ES-I3 (cell line): Measurements from ENCODE around the gene BTN3A1.
A peak's percentile ranks its signal among the peaks of the same experiment; 100 is the strongest.
"Not testable (repeated sequence)": the region's sequence is repeated elsewhere in the genome, so short reads cannot be mapped to it uniquely, and the experiment has no call there.

Experiments
- H3K36me3 ChIP-seq: 2 replicates; pipeline ENCODE4 v1.6.1; 2013; ENCODE audit warnings: mild to moderate bottlenecking, low read length, control low read depth, moderate library complexity; ENCODE audit not compliant: insufficient read depth
- H3K4me1 ChIP-seq: 2 replicates; pipeline ENCODE4 v1.6.1; 2013; ENCODE audit warnings: mild to moderate bottlenecking, control low read depth, low read length; ENCODE audit not compliant: insufficient read depth
- H3K9ac ChIP-seq: 2 replicates; pipeline ENCODE4 v1.6.1; 2013; ENCODE audit warnings: low read depth, mild to moderate bottlenecking, low read length, moderate library complexity
- H3K9me3 ChIP-seq: 2 replicates; pipeline ENCODE4 v1.6.1; 2013; ENCODE audit warnings: mild to moderate bottlenecking, low read length, moderate library complexity; ENCODE audit not compliant: control insufficient read depth, insufficient read depth

Gene BTN3A1

GRCh38 chr6:26457264-26457805 is 55.3 kb downstream of the BTN3A1 start:
- H3K36me3 ChIP-seq, result no peaks in the 10 kb centered on the region
- peak overlapping the region; percentile 97 for H3K9ac ChIP-seq
- H3K9me3 ChIP-seq, result no peaks in the 10 kb centered on the region
- no peaks in the 10 kb centered on the region for H3K4me1 ChIP-seq

DNA sequence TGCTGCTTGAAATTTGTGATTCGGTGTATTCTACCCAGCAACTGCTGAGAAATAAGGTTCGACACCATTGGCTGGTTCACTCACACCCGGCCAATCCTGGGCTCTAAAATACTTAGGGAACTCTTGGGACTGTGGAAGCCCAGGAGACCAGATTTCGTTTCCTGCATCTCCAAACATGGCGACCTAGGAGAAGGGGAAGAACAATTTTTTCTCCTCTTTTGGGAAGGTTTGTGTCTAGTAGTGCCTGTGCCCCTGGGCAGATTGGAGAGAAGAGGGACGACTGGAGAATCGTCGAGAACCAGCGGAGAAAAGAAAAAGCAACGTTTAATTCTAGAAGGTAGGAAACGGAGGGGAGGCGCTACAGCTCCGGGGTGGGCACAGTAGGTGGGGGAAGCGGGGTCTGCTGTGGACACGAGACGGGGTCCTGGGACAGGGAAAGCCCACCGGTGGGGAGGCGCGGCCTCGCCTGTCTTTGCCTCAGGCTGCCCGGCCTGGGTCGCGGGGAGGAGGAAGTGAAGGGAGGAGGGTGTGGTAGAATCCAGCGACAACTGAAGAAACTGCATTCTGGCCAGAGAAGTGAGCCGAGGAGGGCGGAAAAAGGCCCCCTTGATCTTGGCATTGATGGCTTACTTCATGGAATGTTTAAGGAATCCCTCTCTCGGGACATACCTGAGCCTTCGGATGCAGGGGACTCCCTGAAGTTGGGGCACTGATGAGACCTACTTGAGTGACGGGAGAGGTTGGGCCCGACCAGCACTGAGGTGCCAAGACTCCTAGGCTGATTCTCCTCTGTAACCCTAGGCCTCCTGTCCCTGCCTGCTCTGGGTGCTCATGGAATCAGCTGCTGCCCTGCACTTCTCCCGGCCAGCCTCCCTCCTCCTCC is 56.0 kb downstream of the BTN3A1 start, which contains the start of gene BTN2A1:
Gene BTN2A1, plus strand, starts transcription at position 150 of the 883 bp plus-strand sequence. Its CDS starts 682 bp downstream, at position 832.
- no peaks in the 10 kb centered on the region for H3K4me1 ChIP-seq
- H3K9me3 ChIP-seq, result no peaks in the 10 kb centered on the region
- H3K36me3 ChIP-seq, result no peaks in the 10 kb centered on the region

GRCh38 chr6:26459023-26459810 is 57.1 kb downstream of the BTN3A1 start:
- no peak overlapping the region for H3K9ac ChIP-seq
- no peaks in the 10 kb centered on the region for H3K4me1 ChIP-seq
- peaks cover 2% of the 10 kb centered on the region; the same call in 1 of the 2 replicates for H3K36me3 ChIP-seq
- H3K9me3 ChIP-seq, result no peaks in the 10 kb centered on the region

More for the DNA sequence above, 56.0 kb downstream of the BTN3A1 start, which contains the start of gene BTN2A1:
- H3K9ac ChIP-seq, result peak within 1 kb of the TSS; percentile 97

- H3K4me1 ChIP-seq, H3K9me3 ChIP-seq, H3K9ac ChIP-seq: not testable (repeated sequence)
- peaks cover 17% of the 10 kb centered on the region; the same call in 1 of the 2 replicates for H3K36me3 ChIP-seq
Measured at GRCh38 chr6:26461353-26461752, 59.3 kb downstream of the BTN3A1 start.

DNA sequence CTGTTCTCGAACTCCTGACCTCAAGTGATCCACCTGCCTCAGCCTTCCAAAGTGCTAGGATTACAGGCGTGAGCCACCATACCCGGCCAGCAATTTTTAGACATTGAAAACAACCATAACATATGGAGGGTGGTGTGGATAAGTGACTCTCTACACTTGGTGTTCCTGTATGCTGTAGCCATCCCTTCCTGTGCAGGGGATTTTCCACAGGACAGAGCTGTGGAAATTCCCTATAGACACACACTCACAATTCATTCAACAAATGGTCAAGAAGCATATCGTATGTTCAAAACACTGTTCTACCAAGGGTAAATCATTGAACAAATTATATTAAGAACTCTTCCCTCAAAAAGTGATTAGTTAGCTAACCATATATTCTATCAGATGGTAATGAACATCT is 61.9 kb downstream of the BTN3A1 start:
- no peaks in the 10 kb centered on the region for H3K9me3 ChIP-seq
- peaks cover 22% of the 10 kb centered on the region; the same call in 1 of the 2 replicates for H3K36me3 ChIP-seq
- H3K9ac ChIP-seq, result no peak overlapping the region
- no peaks in the 10 kb centered on the region for H3K4me1 ChIP-seq

DNA sequence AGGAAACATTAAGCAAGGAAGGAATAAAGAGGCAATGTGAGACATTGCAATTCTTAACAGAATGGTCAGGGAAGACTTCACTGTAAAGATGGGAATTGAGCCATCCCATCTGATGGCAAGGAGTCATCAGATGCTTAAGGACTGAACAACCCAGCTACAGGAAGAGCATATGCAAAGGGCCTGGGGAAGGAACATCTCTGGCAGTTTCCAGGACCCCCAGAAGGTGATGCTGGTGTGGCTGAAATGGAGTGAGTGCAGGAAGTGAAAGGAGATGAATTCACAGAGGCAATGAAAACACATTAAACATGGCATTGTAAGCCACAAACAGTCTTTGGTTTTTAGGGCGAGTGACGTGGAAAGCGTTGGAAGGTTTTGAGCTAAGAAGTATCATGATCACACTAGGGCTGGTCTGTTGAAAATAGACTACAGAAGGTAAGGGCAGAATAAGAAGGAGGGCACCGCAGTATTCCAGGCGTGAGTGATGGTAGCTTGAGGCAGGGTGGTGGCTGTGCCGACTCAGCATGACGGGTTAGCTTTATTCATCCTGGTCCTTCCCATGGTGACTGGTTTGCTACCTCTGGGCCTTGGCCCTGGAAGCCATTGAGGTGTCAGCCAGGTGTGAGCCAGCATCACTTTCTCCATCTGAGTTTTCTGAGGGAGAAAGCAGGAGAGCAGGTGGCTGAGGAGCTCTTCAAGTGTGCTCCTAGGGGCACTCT is 62.5 kb downstream of the BTN3A1 start:
- H3K9me3 ChIP-seq, result no peaks in the 10 kb centered on the region
- H3K9ac ChIP-seq, result no peak overlapping the region
- no peaks in the 10 kb centered on the region for H3K4me1 ChIP-seq
- H3K36me3 ChIP-seq, result peaks cover 22% of the 10 kb centered on the region; the same call in 1 of the 2 replicates
